NCI-H748 (cell line): ENCODE data around the gene FSIP1.
A peak's percentile ranks its signal among the peaks of the same experiment; 100 is the strongest.

ENCODE experiments used
- DNase-seq: peaks from one replicate; lab custom pipeline; 2025; ENCODE audit not compliant: unreplicated experiment; lab: John Stamatoyannopoulos, UW

Gene FSIP1

GRCh38 chr15:39625451-39625850 lies 157.2 kb downstream of the FSIP1 start:
- DNase-seq: no peak

- no peak for DNase-seq
Observed at GRCh38 chr15:39624806-39625205, 157.8 kb downstream of the FSIP1 start.

- DNase-seq: no peak
Observed at GRCh38 chr15:39623529-39623931, 159.1 kb downstream of the FSIP1 start.

- peak; percentile 24 for DNase-seq
Observed at GRCh38 chr15:39622660-39623516, 159.8 kb downstream of the FSIP1 start.

- DNase-seq: no peak
Observed at GRCh38 chr15:39621976-39622375, 160.7 kb downstream of the FSIP1 start.

GRCh38 chr15:39621210-39621609 lies 161.4 kb downstream of the FSIP1 start:
- DNase-seq: peak; percentile 15

GRCh38 chr15:39618063-39618823 lies 164.4 kb downstream of the FSIP1 start:
- DNase-seq: no peak

GRCh38 chr15:39616731-39617455 lies 165.7 kb downstream of the FSIP1 start:
- DNase-seq: no peak

- DNase-seq: no peak
Observed at GRCh38 chr15:39613861-39614260, 168.8 kb downstream of the FSIP1 start.

GRCh38 chr15:39613271-39613670 lies 169.4 kb downstream of the FSIP1 start:
- no peak for DNase-seq

- no peak for DNase-seq
Observed at GRCh38 chr15:39610665-39611064, 172.0 kb downstream of the FSIP1 start.

GRCh38 chr15:39609166-39609916 lies 173.3 kb downstream of the FSIP1 start:
- DNase-seq: no peak

- DNase-seq: no peak
Observed at GRCh38 chr15:39608185-39609139, 174.2 kb downstream of the FSIP1 start.

- no peak for DNase-seq
Observed at GRCh38 chr15:39605146-39605545, 177.5 kb downstream of the FSIP1 start.

GRCh38 chr15:39602143-39602542 lies 180.5 kb downstream of the FSIP1 start:
- no peak for DNase-seq

GRCh38 chr15:39599871-39600270 lies 182.8 kb downstream of the FSIP1 start:
- DNase-seq: no peak

- no peak for DNase-seq
Observed at GRCh38 chr15:39598958-39599845, 183.4 kb downstream of the FSIP1 start.

GRCh38 chr15:39598186-39598850 lies 184.3 kb downstream of the FSIP1 start:
- no peak for DNase-seq
